HCEC 1CT (cell line): ENCODE results near the gene BOD1.
"Not testable (repeated sequence)": the region's sequence is repeated elsewhere in the genome, so short reads cannot be mapped to it uniquely, and the experiment has no call there.

ENCODE experiments used
- DNase-seq: peaks from one replicate; pipeline ENCODE4 v3.0.0-alpha.2; 2017

Gene BOD1

DNA sequence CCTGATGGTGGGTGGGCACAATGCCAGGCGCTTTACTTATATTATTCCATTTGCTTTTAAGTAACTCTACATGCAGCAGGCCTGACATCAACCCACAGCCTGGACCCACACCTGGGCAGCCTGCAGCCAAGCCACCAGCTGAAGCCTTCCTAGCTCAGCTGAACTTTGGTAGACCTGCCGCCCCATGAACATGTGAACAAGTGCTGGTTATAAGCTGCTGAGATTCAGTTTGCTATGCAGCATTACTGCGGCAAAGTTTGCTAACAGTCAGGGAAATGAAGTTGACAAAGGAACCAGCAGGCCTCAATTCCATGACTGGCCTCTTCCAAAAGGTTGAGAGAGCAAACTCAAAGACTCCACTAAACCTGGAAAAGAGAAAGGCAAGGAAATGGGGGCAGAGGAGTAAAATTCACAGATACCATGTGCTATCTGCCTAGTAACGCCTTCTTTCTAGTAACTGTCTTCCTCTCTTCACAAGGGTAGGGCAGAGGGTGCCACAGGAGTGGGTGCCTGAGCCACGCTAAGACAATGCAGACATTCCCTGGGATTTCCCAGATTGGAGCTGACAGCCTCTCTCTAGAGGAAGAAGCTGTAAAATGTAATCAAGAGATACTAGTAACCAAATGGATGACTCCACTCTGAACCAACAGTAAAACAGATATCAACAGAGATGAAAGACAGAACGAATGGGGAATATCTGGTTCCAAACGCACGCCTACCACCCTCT lies 2.9 kb downstream of the BOD1 start:
- no peak for DNase-seq

DNA sequence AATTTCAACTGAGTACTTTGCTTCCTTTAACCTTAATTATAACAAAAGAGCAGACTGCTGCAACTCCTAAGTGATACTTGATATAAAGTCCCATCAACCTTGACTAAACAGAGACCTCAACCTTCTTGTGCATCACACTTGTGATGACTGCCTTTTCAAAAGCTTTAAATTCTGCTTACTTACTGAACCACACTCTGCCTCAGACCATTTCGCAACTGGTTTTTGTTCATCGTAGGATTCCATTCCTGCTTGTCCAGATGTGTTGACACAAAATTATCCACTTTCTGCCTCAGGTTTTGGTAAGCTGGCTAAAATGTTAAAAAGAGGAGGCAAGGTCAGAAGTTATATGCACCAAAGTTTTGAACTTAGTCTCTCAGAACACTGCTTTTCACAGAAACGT lies 3.5 kb downstream of the BOD1 start:
- DNase-seq = peak; percentile 20

DNA sequence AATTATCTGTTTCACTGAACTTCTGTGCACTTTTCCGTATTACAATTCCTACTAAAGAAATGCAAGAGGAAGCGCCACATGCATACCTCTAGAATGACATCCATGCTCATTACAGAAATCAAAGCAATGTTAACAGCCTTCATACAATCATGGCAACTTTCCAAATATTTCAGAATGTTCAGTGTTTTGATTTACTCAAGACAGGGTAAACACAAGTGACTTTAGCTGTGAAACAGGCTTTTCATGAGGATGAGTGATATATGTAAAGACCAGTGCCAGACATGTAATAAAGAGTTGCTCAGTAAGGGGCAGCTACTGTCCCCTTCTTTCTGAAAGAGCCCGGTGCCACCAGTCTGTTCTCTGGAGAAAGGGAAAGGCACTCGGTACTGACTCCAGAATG lies 4.7 kb downstream of the BOD1 start:
- no peak for DNase-seq

DNA sequence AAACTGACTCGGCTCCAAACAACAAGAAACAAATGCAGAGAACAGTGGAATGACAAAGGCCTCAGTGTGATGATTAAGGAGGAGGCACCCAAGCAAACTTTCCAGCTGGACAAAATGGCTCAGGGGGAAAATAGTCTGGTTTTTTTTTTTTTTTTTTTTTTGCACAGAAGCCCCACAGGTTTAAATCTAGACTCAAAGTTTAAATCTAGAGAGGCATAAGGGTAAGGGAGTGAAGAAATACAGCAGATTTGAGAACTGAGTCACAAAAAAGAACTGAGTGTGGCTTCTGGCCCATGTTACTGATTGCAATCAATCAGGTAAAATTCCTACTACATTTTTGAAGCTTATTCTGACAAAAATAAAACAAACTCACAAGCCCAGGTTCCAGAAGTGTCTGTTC lies 12.3 kb downstream of the BOD1 start:
- no peak for DNase-seq

DNA sequence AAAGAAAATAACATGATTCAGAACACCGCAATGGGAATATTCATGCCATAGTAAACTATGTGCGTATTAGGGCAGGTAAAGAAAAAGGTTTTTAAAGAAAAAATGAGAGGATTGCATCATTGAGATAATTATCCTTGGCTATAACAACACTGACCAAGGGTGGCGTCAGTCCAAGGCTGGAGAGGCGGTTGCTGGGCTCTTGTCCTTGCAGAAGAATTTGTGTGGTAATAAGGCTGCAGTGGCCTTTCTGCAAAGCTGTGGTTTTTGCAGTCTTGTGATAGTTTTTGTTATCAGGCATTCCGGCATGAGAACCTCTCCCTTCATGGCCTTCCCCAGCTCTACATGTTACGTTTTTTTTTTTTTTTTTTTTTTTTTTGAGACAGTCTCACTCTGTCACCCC lies 14.0 kb downstream of the BOD1 start:
- DNase-seq = no peak

DNA sequence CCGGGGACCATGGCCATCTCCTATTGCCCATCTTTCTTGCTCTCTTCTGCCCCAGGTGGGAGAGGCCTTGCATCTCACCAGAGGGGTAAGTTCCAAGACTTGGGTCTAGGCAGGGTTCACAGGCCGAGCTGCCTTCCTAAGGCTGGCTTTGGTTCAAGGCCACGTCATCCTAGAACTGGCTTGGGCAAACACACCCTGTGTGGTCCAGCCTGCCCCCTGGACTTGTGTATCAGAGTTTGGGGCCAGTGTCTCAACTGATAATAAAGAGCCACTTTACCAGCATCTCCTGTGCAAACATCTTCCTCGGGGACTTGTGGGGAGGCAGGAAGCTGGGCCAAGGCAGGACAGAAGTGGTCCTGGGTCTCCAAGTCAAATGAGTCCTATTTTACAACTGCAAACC lies 17.8 kb downstream of the BOD1 start:
- no peak for DNase-seq

DNA sequence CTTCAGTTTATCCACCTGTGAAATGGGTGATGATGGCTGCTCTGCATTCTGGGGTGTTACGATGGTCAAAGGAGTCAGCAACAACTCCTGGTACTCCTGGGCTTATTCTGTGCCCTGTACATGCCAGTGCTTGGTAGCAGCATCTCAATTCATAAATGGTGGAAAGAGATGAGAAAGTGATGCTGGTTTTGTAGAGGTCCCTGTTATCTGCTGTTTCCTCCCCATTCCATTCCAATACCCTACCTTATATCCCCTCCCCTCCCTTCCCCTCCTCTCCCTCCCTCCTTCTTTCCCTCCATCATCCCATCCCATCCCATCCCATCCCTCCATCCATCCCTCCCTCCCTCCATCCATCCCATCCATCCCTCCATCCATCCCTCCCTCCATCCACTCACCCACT lies 19.1 kb downstream of the BOD1 start:
- DNase-seq = no peak

DNA sequence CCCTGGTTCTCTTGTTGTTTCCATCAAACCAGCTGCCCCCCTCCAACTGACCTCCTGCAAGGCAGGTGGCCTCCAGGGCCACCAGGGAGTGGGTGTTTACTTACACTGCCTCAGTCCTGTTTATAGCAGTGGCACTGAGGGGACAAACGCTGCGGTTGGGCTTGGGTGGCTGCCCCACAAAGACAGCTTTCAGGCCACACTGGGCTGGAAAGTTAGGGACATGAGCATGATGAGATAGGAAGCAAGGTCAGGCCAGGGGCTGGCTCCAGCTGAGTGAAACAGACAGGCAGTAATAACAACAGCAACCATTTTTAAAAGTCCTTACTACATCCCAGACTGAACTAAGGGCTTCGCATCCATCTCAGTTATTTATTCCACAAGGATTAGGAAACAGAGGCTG lies 20.6 kb downstream of the BOD1 start:
- DNase-seq = no peak

DNA sequence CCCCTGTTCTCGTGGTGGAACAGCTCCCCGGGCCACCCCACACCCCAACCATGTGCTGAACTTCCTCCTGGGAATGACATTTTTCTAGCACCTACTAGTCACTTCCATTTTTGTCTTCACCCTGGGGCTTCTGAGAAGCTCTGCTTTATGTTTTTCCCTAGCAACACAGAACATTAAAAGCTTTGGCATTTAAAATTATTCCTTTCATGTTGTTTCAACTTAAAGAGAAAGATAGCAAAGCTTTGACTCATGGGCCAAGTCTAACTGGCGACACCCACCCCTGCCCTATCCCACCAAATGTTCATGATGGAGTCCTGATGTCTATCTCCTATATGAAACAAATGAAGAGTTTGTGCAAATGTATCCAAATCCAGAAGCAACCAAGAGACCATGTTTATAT lies 22.4 kb downstream of the BOD1 start:
- no peak for DNase-seq

DNA sequence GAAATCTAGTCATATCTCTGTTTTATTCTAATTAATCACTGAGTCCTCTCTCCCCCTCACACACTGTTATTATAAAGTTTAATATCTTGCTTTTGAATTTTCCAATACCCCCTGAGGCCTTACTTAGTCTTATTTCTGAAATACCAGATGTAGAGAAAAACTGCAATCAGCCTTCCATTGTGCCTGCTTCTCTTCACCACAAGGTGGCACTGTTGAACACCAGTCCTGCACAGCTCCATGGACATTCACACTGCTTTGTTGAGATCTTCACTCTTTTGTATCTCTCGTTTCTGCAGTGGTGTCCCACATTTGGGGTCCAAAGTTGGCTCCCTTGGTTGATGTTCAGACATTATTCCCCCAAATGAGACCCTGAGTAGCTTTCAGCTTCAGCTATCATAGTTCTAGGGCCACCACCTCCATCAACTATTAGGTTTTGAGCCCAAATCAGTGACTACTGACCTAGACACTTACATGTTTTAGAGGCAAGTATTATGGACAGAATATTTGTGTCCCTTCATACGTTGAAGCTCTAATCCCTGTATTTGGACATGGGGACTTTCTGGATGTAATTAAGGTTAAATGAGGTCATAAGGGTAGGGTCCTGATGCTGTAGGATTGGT lies 24.3 kb downstream of the BOD1 start:
- DNase-seq = no peak

DNA sequence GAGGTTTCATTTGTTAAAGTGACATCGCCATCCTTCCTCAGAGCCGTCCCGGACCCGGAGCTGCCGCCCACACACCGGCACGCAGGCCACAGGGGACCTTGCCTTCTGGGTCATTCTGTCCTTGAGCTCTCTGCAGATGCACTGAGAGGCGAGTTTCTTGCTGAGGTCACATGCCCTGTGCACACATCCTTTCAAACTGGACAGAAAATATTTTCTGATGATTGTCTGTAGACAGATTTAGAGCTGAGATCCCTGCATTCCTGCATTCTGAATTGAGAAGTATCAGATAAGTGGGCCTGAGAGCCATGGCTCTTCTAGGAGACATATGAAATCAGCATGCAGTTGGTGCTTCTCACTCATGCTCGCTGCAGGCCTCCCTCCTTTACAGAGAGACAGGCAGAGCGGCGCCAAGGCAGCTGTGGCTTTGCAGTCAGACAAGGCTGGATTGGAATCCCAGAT lies 25.4 kb downstream of the BOD1 start:
- DNase-seq = no peak

DNA sequence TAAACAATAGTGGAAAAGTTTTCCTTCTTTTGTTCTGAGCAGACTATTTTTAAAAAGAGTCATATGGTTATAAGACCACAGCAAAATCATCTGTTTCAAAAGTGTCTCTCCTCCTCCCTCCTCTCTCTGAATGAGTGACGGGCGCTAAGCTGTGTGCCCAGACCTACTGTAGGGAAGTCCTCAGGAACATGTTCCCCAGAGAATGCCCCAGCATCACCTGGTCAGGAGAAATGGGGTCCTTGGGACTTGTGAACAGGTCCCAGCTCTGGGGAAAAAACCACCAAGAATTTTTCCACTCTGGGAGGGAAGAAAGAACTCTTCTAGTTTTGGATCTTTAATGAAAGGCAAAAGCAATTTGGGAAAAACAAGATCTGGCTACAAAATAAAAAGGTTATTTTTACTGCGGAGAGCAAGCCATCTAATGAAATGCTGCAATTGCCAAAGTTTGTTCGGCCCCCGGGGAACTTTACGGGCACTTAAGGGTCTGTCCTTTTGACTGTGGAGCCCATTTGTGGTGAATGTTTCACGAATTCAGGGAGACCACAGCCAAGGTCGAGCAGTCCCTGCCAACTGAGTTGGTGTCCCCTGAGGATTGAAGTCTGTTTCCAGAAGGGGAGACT lies 25.9 kb downstream of the BOD1 start:
- DNase-seq = no peak

DNA sequence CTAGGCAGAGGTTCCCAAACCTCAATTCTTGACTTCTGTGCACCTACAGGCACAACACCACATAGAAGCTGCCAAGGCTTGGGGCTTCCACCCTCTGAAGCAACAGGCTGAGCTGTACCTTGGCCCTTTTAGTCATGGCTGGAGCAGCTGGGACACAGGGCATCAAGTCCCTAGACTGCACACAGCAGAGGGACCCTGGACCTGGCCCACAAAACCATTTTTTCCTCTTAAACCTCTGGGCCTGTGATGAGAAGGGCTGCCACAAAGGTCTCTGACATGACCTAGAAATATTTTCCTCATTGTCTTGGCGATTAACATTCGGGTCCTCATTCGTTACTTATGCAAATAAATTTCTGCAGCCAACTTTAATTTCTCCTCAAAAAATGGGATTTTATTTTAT lies 30.3 kb downstream of the BOD1 start:
- not testable (repeated sequence) for DNase-seq

DNA sequence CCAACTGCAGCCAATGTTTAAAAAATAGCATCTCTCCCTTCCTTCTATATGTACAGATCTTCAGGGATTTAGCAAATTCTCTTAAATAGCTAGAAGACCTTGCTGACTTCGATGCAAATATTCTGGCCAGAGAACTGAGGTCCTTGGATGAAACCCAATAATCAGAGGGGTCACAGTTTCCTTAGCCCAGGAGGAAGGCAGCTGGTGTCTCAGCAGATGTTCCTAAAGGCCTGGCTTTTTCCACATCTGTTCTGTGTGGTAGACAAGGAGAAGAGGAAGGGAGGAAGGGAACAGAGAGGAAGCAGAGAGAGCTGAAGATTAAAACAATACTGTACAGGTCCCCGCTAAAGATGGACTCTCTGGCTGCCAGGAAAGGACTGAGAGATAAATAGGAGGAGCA lies 33.1 kb downstream of the BOD1 start:
- DNase-seq = no peak

DNA sequence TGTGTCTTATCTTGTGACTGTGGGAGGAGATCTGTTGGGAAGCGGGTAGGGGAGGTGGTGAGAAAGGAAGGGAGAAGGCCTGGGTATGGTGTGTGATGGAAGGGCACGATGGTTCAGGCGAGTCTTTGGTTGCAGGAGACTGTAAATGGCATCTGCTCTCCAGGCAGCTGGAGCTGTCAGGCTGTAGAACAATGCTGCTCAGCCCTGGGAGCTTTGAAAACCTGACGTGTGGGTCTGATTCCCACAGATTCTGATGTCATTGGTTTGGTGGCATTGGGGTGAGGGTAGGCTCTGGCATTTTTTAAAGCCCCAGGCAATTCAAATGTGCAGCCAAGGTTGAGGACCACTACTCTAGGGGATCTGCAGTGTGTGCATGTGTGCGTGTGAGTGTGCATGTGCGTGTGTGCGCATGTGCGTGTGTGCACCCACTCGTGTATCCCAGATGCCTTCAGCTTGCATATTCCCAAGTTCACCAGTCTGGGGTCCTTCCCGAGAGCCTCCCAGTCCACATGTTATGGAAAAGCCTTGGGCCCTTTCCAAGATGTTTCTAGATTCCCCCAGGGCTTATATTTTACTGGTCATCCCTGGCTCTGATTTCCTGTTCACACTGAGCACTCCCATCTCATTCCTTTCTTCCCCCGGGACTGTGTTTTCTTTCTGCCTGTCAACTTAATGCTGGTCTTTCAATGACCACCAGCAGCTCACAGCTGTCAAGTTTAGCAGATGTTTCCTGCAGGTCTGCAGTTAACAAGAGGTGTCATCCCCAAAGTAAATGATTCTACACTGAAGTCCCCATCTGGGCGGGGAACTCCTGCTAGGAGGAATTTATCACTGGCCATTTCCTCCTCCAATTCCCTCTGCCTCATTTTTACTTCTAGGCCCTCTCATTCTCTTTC lies 34.0 kb downstream of the BOD1 start:
- DNase-seq = no peak

DNA sequence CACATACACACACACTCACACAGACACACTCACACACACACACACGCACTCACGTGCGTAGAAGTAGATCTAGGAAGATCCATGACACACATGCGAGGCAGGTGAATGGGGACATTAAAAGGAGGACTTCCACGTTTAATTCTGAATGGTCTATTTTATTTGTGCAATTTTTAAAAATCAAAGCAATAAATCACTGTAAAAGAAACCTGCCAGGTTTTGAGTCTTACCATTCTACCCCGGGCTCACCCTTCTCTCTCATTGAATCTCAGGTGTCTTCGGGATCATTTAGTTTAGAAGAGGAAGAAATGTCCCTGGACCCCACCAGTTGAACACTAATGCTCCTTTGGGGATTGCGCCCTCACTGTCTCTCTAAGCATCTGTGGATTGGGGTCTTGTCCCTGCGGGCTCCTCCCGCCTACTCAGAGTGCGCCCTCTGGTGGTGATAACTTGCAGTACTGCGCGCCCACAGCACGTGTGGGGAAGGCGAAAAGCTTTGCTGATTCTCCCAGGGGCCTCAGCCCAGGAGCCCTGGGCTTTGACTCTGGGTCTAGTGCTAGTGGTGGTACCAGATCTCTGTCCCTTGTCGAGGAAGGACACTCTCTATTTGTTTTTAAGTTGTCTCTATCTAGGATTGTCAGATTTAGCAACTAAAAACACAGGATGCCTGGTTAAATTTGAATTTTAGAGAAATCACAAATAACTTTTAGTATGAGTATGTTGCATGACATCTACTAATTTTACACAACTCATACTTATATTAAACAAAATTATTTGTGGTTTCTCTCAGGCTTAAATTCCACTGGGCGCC lies 34.8 kb downstream of the BOD1 start:
- no peak for DNase-seq

DNA sequence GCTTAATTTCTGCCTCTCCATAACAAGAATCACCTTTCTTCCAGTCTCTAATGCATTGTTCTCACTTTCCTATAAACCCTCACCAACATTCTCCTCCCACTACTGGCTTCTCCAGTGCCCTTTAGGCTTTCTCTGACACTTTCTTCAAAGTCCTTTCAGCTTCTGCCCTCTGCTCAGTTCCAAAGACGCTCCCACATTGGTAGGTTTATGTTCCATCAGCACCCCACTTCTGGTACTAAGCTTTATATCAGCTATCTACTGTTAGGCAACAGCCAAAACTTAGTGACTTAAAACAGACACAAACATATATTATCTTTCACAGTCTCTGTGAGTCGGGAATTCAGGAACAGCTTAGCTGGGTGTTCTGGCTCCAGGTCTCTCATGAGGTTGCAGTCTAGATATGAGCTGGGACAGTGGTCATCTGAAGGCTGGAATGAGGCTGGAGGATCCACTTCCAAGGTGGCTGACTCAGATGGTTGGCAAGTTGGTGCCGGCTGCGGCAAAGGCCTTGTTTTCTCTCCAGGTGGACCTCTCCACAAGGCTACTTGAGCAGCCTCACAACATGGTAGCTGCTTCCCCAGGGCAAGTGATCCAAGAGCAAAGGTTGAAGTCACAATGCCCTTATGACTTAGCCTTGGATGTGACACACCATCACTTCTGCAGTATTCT lies 37.4 kb downstream of the BOD1 start:
- no peak for DNase-seq

DNA sequence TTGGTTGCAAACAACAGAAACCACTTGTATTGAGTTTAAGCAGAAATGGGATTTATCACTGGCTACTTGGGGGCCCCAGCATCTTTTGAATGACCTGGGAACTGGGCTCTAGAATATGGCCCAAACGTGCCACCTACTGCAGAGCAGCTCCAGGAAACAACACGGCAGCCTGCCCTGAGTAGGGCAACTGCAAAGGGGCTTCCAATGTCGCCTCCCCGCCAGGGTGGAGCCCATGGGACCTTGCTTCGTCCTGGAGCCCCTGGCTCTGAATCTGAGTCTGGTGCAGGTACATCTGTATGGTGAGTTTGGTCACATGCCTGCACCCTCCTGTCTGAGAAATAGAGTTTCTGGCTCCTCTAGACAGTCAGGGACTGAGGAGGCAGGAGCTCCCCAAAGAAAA lies 38.6 kb downstream of the BOD1 start:
- DNase-seq = no peak

DNA sequence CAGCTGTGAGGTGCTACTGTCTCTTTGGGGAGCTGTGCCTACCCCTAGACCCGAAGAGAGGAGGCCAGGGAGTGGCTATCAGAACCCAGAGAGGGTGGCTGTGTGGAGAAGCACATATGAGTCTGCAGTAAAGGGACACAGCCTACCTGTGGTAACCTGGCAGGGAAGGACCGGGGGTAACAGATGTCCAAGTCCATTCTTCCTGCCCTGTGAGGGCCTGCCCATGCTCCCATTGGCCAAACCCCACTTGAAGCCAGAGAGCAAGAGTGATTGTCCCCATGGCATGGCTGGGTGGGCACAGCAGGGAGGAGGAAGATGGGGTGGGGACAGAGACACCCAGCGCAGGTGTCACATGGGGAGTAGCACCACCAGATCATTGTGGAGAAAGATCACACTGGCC lies 39.3 kb downstream of the BOD1 start:
- DNase-seq = no peak

DNA sequence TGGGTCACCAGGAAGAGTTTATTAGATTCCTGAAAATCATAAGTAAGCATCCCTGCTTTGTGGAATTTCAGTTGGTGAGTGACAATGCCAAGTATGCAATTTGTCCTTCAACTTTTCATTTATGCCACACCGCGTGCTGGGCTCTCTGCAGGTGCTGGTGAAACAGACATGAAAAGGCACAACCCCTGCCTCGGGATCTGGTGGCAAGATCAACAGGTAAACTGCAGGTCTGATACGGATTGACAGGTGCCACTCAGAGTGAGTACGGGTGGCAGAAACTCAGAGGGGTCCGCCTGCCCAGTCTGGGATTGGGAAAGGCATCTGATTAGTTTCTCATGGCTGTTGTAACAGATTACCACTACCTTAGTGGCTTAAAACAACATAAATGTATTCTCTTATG lies 40.5 kb downstream of the BOD1 start:
- DNase-seq = no peak

DNA sequence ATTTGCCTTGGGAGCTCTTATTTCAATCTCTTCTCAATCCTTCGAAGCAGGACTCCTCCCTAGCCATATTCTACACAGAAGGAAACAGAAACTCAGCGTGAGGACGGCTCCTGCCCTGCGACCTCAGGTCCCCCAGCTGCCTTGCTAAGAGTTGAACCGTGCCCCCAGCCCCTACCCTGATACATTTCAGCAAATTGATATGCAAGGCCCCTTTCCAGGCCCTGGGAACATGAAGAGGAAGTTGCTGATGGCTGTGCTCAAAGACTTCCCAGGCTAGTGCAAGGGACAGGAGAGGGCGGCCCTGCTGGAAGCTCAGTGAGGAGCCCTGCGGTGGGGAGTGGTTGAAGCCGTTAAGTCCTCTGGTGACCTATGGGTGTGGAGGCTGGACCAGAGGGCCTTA lies 41.5 kb downstream of the BOD1 start:
- no peak for DNase-seq
